K562 (cell line): Measurements from ENCODE around the gene ZSWIM3. TPM values are rescaled to one million over a fixed set of nuclear protein-coding genes. Genes with fewer than 3 reads are reported as not detected.

Experiments
- ATAC-seq: fragments of 200-7000 bp; cut with Tn5 transposase; 3 replicates; pipeline ENCODE4 v1.9.1; 2020; ENCODE audit warnings: moderate library complexity
- BruUV-seq: library from RNA; stranded (reverse); fragments of 400-500 nt; replicated peaks from 2 replicates; lab custom pipeline; 2021; lab: Mats Ljungman, UMichigan
- CTCF ChIA-PET: fragments of 300-600 bp; formaldehyde crosslinking; extraction: SDS; loops from one replicate; lab custom pipeline; 2021; ENCODE audit warnings: low intra/inter-chr PET ratio; lab: Yijun Ruan, JAX
- POLR2A ChIA-PET: fragments of 300-600, 350-650 bp; sonication (Branson Sonifier 250); formaldehyde crosslinking; extraction: SDS; loops from one replicate; lab custom pipeline; 2021; ENCODE audit warnings: antibody characterized with exemption, inconsistent platforms; lab: Yijun Ruan, JAX
- DNase-seq, 4 experiments: peaks; one replicate each; pipeline versions ENCODE4 v3.0.0 to v3.0.0-alpha.2; 2011 to 2018; ENCODE audit warnings: low spot score in 3 of 4, mixed read lengths in 3 of 4; ENCODE audit errors: extremely low read depth in 1 of 4
- FAIRE-seq: peaks from 2 replicates; lab custom pipeline; 2011; peaks lifted over from hg19 to GRCh38; lab: Jason Lieb, UNC
- H2AFZ ChIP-seq: 2 replicates; pipeline ENCODE4 v1.6.0; 2011; ENCODE audit warnings: low read depth, low read length, control low read depth, inconsistent platforms
- H3K27ac ChIP-seq: fragments of 200-600 bp; 3 replicates; pipeline ENCODE4 v1.8.0; 2011; ENCODE audit warnings: low read depth, mild to moderate bottlenecking, control low read depth, inconsistent platforms, low read length, moderate library complexity, mixed read lengths; ENCODE audit errors: extremely low read depth
- H3K27me3 ChIP-seq, 2 experiments: fragments of 300-600 bp in 1 of 2; 2 replicates in 1 of 2; 3 replicates in 1 of 2; pipeline versions ENCODE4 v1.6.0 to v1.8.0; 2011; ENCODE audit warnings: inconsistent platforms in 2 of 2, low read length in 2 of 2, mild to moderate bottlenecking in 1 of 2, mixed read lengths in 1 of 2, moderate library complexity in 1 of 2; ENCODE audit not compliant: control insufficient read depth in 2 of 2, insufficient read depth in 2 of 2
- H3K36me3 ChIP-seq: fragments of 300-600 bp; 3 replicates; pipeline ENCODE4 v1.8.0; 2011; ENCODE audit warnings: mild to moderate bottlenecking, low read length, inconsistent platforms; ENCODE audit not compliant: control insufficient read depth, insufficient read depth
- H3K4me1 ChIP-seq, 2 experiments: fragments of 200-600 bp in 1 of 2; replicated peaks in 1 of 2; 2 replicates in 1 of 2; 3 replicates in 1 of 2; pipeline versions ENCODE4 v1.5.1 to v1.8.0; 2011; ENCODE audit warnings: inconsistent platforms in 2 of 2, low read length in 2 of 2, mild to moderate bottlenecking in 1 of 2, mixed read lengths in 1 of 2, moderate library complexity in 1 of 2; ENCODE audit not compliant: control insufficient read depth in 2 of 2, insufficient read depth in 2 of 2
- H3K4me2 ChIP-seq: 2 replicates; pipeline ENCODE4 v1.6.1; 2011; ENCODE audit warnings: low read length, control low read depth, inconsistent platforms, mixed read lengths; ENCODE audit not compliant: insufficient read depth
- H3K4me3 ChIP-seq: fragments of 200-600 bp; sonication (generic), shearing (Covaris generic); 2 replicates; pipeline ENCODE4 v1.5.1; 2016; ENCODE audit warnings: control low read depth, inconsistent platforms
- H3K79me2 ChIP-seq: fragments of 200-600 bp; 3 replicates; pipeline ENCODE4 v1.8.0; 2011; ENCODE audit warnings: low read length, inconsistent platforms; ENCODE audit not compliant: control insufficient read depth, insufficient read depth
- H3K9ac ChIP-seq, 2 experiments: 2 replicates each; pipeline versions ENCODE4 v1.6.0 to v1.6.1; 2011; ENCODE audit warnings: low read depth in 2 of 2, low read length in 2 of 2, control low read depth in 1 of 2, inconsistent platforms in 1 of 2, mild to moderate bottlenecking in 1 of 2, mixed read lengths in 1 of 2; ENCODE audit not compliant: insufficient read depth in 1 of 2
- H3K9me1 ChIP-seq: one replicate; pipeline ENCODE4 v1.6.0; 2011; ENCODE audit warnings: inconsistent platforms, mild to moderate bottlenecking, low read length, moderate library complexity; ENCODE audit not compliant: control insufficient read depth, insufficient read depth
- H3K9me3 ChIP-seq: replicated peaks from 2 replicates; pipeline ENCODE4 v1.5.1; 2011; ENCODE audit warnings: low read depth, low read length, inconsistent platforms; ENCODE audit not compliant: control insufficient read depth, insufficient read depth
- H4K20me1 ChIP-seq: replicated peaks from 2 replicates; pipeline ENCODE4 v1.6.1; 2011; ENCODE audit warnings: low read length, inconsistent platforms, mixed read lengths; ENCODE audit not compliant: control insufficient read depth, insufficient read depth
- ATF1 ChIP-seq, 2 experiments: fragments of 450-650 bp in 1 of 2; IDR thresholded peaks; 2 replicates each; pipeline ENCODE4 v1.6.1; 2016; ENCODE audit warnings: missing compliant biosample characterization in 1 of 2, missing genetic modification characterization in 1 of 2
- CHD1 ChIP-seq: fragments of 200-600 bp; sonication (generic); IDR thresholded peaks from one replicate; pipeline ENCODE4 v1.6.1; 2012; ENCODE audit warnings: mild to moderate bottlenecking, moderate library complexity, low read length, inconsistent platforms
- ELF4 ChIP-seq: fragments of 450-650 bp; formaldehyde crosslinking; IDR thresholded peaks from 2 replicates; pipeline ENCODE4 v1.4.0; 2022; ENCODE audit warnings: missing genetic modification characterization
- ETV5 ChIP-seq: sonication (generic); formaldehyde crosslinking; IDR thresholded peaks from 2 replicates; pipeline ENCODE4 v1.4.0; 2020; ENCODE audit warnings: low read depth, mild to moderate bottlenecking, missing genetic modification reagents
- KDM1A ChIP-seq, 2 experiments: fragments of 450-650 bp; IDR thresholded peaks; 2 replicates each; pipeline ENCODE4 v1.6.1; 2016; ENCODE audit warnings: mild to moderate bottlenecking in 2 of 2
- KHSRP ChIP-seq: fragments of 450-650 bp; IDR thresholded peaks from 2 replicates; pipeline ENCODE4 v1.6.1; 2017
- RFX1 ChIP-seq: fragments of 450-650 bp; IDR thresholded peaks from 2 replicates; pipeline ENCODE4 v1.6.1; 2016; ENCODE audit warnings: mild to moderate bottlenecking, moderate library complexity
- TFE3 ChIP-seq: fragments of 450-650 bp; formaldehyde crosslinking; IDR thresholded peaks from 2 replicates; pipeline ENCODE4 v1.4.0; 2020; ENCODE audit warnings: mild to moderate bottlenecking, mixed read lengths
- ZKSCAN3 ChIP-seq: fragments of 250-450 bp; sonication (Bioruptor Pico); IDR thresholded peaks from 2 replicates; pipeline ENCODE4 v1.4.0; 2020
- ZNF224 ChIP-seq: sonication (generic); formaldehyde crosslinking; IDR thresholded peaks from 2 replicates; pipeline ENCODE4 v1.8.0; 2022; ENCODE audit warnings: mild to moderate bottlenecking, missing genetic modification reagents
- WGBS: fragments of 100-300 bp; shearing (Covaris generic); methylation state at CpG from one replicate; pipeline ENCODE4 v1.1.6; 2016; ENCODE audit warnings: low coverage, mixed read lengths; ENCODE audit not compliant: insufficient coverage; ENCODE audit errors: missing lambda C conversion rate; 5-methylcytosine and 5-hydroxymethylcytosine counted together
- in situ Hi-C: fragments of 300-500 bp; cut with MboI; formaldehyde crosslinking; loops from 4 replicates; pipeline ENCODE4 v1.15.0; 2018; ENCODE audit warnings: inconsistent platforms, mixed read lengths
- intact Hi-C: fragments of 100-400 bp; cut with micrococcal nuclease; formaldehyde crosslinking; loops from 2 replicates; pipeline ENCODE4 v1.14.2; 2022
- polyA plus RNA-seq, 8 experiments: library from polyadenylated mRNA; depleted of rRNA in 4 of 8; stranded (reverse) in 5 of 8; unstranded in 3 of 8; fragments of >200 nt; fragmentation: Nextera tagmentation in 2 of 8; fragmentation: Illumina TruSeq in 1 of 8; extraction: Ambion mirVana in 2 of 8; extraction: Trizol in 1 of 8; gene quantifications; 2 replicates each; pipeline versions ENCODE4 v1.2.1 to v1.2.3, GENCODE V29; 2011 to 2014; ENCODE audit warnings: inconsistent platforms in 1 of 8, missing spikeins in 1 of 8
- total RNA-seq, 7 experiments: library from RNA; depleted of rRNA in 6 of 7; stranded (reverse); fragments of >200 nt in 6 of 7; fragmentation: Illumina TruSeq in 2 of 7; extraction: Trizol in 2 of 7; gene quantifications; 2 replicates each; pipeline versions ENCODE4 v1.2.1 to v1.2.3, GENCODE V29; 2011 to 2021; ENCODE audit warnings: low replicate concordance in 1 of 7
- TF ChIP-seq, protein P1 (sequence below): sonication (generic); formaldehyde crosslinking; IDR thresholded peaks from 2 replicates; pipeline ENCODE4 v1.8.1; 2023; ENCODE audit warnings: mild to moderate bottlenecking, missing genetic modification reagents
- TF ChIP-seq, protein P2 (sequence below): fragments of 450-650 bp; IDR thresholded peaks from 2 replicates; pipeline ENCODE4 v1.6.1; 2016; ENCODE audit warnings: low read depth, mild to moderate bottlenecking, moderate library complexity
- TF ChIP-seq, protein P3 (sequence below): fragments of 450-650 bp; IDR thresholded peaks from 2 replicates; pipeline ENCODE4 v1.6.1; 2016

ZSWIM3 gene
- total and polyA plus RNA-seq, 9 of the 15 experiments (the other 6 are each of a cell fraction or from before 2014, with no cell fraction given): 1.7 to 4.3 (median 2.9) TPM

- TF ChIP-seq KDM1A (IDR thresholded peaks at IDR 0.05) (no peak), TFE3 (CRISPR knock-in tag) (no peak), KHSRP (no peak)
Measured at GRCh38 chr20:45920462-45921336, 63.3 kb downstream of the ZSWIM3 start (continued).

GRCh38 chr20:45921337-45922189 is 64.1 kb downstream of the ZSWIM3 start:
- ChIA-PET POLR2A (interaction anchor here (0.6 to 8.0 kb wide), 6 partner anchors 11 to 53 kb away, joined by 3 to 91 read pairs (median 4); partner anchors contain the start of gene PCIF1), CTCF (no interaction called here)
- no TSS peak for BruUV-seq
- no peaks in the 10 kb centered on the region for H3K9me3 ChIP-seq
- H3K9me1 ChIP-seq: no peaks in the 10 kb centered on the region
- H2AFZ ChIP-seq: no peak overlapping the region
- H3K4me2 ChIP-seq: no peak overlapping the region
- no peaks in the 10 kb centered on the region for H3K36me3 ChIP-seq
- no peak overlapping the region for H3K4me3 ChIP-seq
- H4K20me1 ChIP-seq: 0 out of 2 replicates have a peak, but pooled peaks cover 3% of the 10 kb centered on the region
- no peak overlapping the region for H3K27ac ChIP-seq
- intact Hi-C loops (no loop called here), in situ Hi-C loops (no loop called here)
- H3K4me1 ChIP-seq: peaks cover 10% of the 10 kb centered on the region in 2 experiments; a peak in 4 of 5 replicates
- peak; percentile 36; the same call in 1 of the 2 replicates for TF ChIP-seq RFX1
- no peak for TF ChIP-seq ZNF224 (CRISPR knock-in tag)
- no peak for TF ChIP-seq KHSRP
- no peak for TF ChIP-seq ZKSCAN3 (CRISPR knock-in tag)
- no peak for TF ChIP-seq ATF1 (CRISPR knock-in tag; IDR thresholded peaks at IDR 0.05)
- TF ChIP-seq ATF1 (tag; IDR thresholded peaks at IDR 0.05): no peak
- TF ChIP-seq, protein P1, sequence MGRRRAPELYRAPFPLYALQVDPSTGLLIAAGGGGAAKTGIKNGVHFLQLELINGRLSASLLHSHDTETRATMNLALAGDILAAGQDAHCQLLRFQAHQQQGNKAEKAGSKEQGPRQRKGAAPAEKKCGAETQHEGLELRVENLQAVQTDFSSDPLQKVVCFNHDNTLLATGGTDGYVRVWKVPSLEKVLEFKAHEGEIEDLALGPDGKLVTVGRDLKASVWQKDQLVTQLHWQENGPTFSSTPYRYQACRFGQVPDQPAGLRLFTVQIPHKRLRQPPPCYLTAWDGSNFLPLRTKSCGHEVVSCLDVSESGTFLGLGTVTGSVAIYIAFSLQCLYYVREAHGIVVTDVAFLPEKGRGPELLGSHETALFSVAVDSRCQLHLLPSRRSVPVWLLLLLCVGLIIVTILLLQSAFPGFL (CRISPR knock-in tag): no peak
- TF ChIP-seq ELF4: no peak
- TF ChIP-seq, protein P2, sequence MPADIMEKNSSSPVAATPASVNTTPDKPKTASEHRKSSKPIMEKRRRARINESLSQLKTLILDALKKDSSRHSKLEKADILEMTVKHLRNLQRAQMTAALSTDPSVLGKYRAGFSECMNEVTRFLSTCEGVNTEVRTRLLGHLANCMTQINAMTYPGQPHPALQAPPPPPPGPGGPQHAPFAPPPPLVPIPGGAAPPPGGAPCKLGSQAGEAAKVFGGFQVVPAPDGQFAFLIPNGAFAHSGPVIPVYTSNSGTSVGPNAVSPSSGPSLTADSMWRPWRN: no peak
- TF ChIP-seq ETV5 (CRISPR knock-in tag): no peak
- TF ChIP-seq, protein P3, sequence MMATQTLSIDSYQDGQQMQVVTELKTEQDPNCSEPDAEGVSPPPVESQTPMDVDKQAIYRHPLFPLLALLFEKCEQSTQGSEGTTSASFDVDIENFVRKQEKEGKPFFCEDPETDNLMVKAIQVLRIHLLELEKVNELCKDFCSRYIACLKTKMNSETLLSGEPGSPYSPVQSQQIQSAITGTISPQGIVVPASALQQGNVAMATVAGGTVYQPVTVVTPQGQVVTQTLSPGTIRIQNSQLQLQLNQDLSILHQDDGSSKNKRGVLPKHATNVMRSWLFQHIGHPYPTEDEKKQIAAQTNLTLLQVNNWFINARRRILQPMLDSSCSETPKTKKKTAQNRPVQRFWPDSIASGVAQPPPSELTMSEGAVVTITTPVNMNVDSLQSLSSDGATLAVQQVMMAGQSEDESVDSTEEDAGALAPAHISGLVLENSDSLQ: 0 out of 2 replicates have a peak, but pooled peaks have one; percentile 7
- TF ChIP-seq CHD1: no peak
- H3K27me3 ChIP-seq: no peaks in the 10 kb centered on the region
- FAIRE-seq (no peak), ATAC-seq (no peak), DNase-seq (no peak)
- no peak overlapping the region for H3K9ac ChIP-seq
- no peaks in the 10 kb centered on the region for H3K79me2 ChIP-seq
- 34% methylated on average over 11 of the region's 11 CpGs for WGBS
